Smooth muscle cell (in vitro differentiated cells): ENCODE measurements around the gene XPO6. TPM values are rescaled to one million over a fixed set of nuclear protein-coding genes. Genes with fewer than 3 reads are reported as not detected.

Experiments
- DNase-seq: peaks from one replicate; lab custom pipeline; 2025; ENCODE audit not compliant: unreplicated experiment; lab: John Stamatoyannopoulos, UW
- H2AFZ ChIP-seq: fragments of 200-600 bp; sonication (generic); 2 replicates; pipeline ENCODE4 v1.6.0; 2016; ENCODE audit warnings: antibody characterized with exemption, low read depth, mild to moderate bottlenecking
- H3F3A ChIP-seq: fragments of 200-600 bp; sonication (generic); 2 replicates; pipeline ENCODE4 v1.6.0; 2017; ENCODE audit warnings: antibody characterized with exemption, low read depth
- H3K27ac ChIP-seq: fragments of 200-600 bp; sonication (generic); 2 replicates; pipeline ENCODE4 v1.5.1; 2016; ENCODE audit warnings: low read depth, mild to moderate bottlenecking
- H3K27me3 ChIP-seq: fragments of 200-600 bp; sonication (generic); 2 replicates; pipeline ENCODE4 v1.6.1; 2016; ENCODE audit warnings: low read depth, mild to moderate bottlenecking
- H3K36me3 ChIP-seq: fragments of 200-600 bp; sonication (generic); 2 replicates; pipeline ENCODE4 v1.5.1; 2016; ENCODE audit warnings: low read depth
- H3K4me1 ChIP-seq: fragments of 200-600 bp; sonication (generic); 2 replicates; pipeline ENCODE4 v1.5.1; 2016; ENCODE audit warnings: low read depth
- H3K4me2 ChIP-seq: fragments of 200-600 bp; sonication (generic); 2 replicates; pipeline ENCODE4 v1.6.0; 2016; ENCODE audit warnings: mild to moderate bottlenecking
- H3K4me3 ChIP-seq: fragments of 200-600 bp; sonication (generic); 2 replicates; pipeline ENCODE4 v1.5.1; 2016; ENCODE audit warnings: mild to moderate bottlenecking
- H3K79me2 ChIP-seq: fragments of 200-600 bp; sonication (generic); 2 replicates; pipeline ENCODE4 v1.6.0; 2016; ENCODE audit warnings: low read depth, mild to moderate bottlenecking
- H3K9ac ChIP-seq: fragments of 200-600 bp; sonication (generic); 2 replicates; pipeline ENCODE4 v1.6.0; 2016; ENCODE audit warnings: low read depth
- H3K9me3 ChIP-seq: fragments of 200-600 bp; sonication (generic); replicated peaks from 2 replicates; pipeline ENCODE4 v1.5.1; 2016; ENCODE audit warnings: low read depth
- H4K20me1 ChIP-seq: fragments of 200-600 bp; sonication (generic); 2 replicates; pipeline ENCODE4 v1.6.0; 2016; ENCODE audit warnings: low read depth
- WGBS: methylation state at CpG from one replicate; pipeline ENCODE4 v1.1.7; 2016; ENCODE audit warnings: low lambda C conversion rate; 5-methylcytosine and 5-hydroxymethylcytosine counted together
- polyA plus RNA-seq: library from polyadenylated mRNA; unstranded; fragments of >200 nt; fragmentation: Nextera tagmentation; extraction: Ambion mirVana; gene quantifications from 2 replicates; pipeline ENCODE4 v1.2.1, GENCODE V29; 2016
- total RNA-seq: library from RNA; depleted of rRNA; stranded (reverse); fragments of >200 nt; gene quantifications from 2 replicates; pipeline ENCODE4 v1.2.3, GENCODE V29; 2014
- TF ChIP-seq, protein P1 (sequence below): fragments of 200-600 bp; sonication (generic); IDR thresholded peaks from 2 replicates; pipeline ENCODE4 v1.5.1; 2017; ENCODE audit warnings: borderline replicate concordance, mild to moderate bottlenecking, antibody characterized with exemption; ENCODE audit not compliant: insufficient read depth, poor library complexity, severe bottlenecking

Gene XPO6
- total and polyA plus RNA-seq, 2 experiments from 2014 or later: 42.1 to 82.1 TPM

DNA sequence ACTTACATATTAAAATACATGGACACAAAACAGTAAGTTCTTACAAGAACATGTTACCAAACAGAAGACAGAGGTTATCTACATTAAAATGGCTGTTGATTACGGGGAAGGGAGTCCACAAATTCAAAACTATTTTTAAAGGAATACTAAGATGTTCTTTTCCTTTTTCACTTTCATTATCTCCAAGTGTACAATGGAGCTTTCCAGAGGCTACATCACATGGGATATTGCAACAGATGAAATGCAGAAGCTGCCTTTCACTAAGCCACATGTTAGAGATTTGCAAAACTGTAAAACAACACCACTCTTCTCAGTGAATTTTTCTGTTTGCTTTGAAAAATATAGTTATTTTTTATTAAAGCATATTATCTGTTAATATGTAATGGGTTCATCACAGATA lies 53.6 kb downstream of the XPO6 start:
- H4K20me1 ChIP-seq: peaks cover 51% of the 10 kb centered on the region
- H3K9me3 ChIP-seq: no peaks in the 10 kb centered on the region
- TF ChIP-seq, protein P1, sequence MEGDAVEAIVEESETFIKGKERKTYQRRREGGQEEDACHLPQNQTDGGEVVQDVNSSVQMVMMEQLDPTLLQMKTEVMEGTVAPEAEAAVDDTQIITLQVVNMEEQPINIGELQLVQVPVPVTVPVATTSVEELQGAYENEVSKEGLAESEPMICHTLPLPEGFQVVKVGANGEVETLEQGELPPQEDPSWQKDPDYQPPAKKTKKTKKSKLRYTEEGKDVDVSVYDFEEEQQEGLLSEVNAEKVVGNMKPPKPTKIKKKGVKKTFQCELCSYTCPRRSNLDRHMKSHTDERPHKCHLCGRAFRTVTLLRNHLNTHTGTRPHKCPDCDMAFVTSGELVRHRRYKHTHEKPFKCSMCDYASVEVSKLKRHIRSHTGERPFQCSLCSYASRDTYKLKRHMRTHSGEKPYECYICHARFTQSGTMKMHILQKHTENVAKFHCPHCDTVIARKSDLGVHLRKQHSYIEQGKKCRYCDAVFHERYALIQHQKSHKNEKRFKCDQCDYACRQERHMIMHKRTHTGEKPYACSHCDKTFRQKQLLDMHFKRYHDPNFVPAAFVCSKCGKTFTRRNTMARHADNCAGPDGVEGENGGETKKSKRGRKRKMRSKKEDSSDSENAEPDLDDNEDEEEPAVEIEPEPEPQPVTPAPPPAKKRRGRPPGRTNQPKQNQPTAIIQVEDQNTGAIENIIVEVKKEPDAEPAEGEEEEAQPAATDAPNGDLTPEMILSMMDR: no peak
- no peak overlapping the region for H3K4me2 ChIP-seq
- H3K79me2 ChIP-seq: peaks cover 35% of the 10 kb centered on the region
- 84% methylated on average over 1 of the region's 1 CpG for WGBS
- H2AFZ ChIP-seq: no peak overlapping the region
- no peak overlapping the region for H3K4me3 ChIP-seq
- peaks cover 19% of the 10 kb centered on the region for H3K36me3 ChIP-seq
- H3K27me3 ChIP-seq: no peaks in the 10 kb centered on the region
- no peaks in the 10 kb centered on the region for H3F3A ChIP-seq
- DNase-seq: no peak
- no peak overlapping the region for H3K27ac ChIP-seq
- no peaks in the 10 kb centered on the region for H3K4me1 ChIP-seq
- no peak overlapping the region for H3K9ac ChIP-seq

DNA sequence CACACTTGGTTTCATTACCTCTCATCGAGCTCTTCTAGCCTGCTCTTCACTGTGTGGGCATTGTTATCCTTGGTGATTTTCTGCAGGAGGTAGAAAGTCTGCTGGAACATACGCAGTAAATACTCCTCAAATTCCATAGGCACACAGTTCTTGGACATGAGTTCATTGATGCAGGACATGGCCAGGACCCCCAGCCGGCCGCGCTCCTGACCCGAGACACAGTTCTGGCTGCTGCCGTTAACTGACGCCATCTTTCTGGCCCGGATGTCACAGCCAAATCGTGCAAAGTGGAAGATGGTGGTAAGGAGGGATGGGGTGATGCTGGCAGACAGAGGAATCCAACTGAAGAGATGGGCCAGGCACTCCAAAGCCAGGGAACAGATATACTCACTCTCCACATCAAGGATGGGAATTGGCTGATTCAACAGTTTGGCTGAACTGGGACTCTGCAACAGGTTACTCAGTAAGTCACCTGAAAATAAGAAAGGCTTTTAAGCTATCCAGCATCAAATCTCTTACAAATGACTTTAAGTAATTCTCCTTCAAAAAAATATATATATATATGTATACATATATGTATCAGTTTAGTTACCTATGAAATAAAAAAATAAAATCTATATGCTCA lies 55.6 kb downstream of the XPO6 start:
- DNase-seq: no peak
- Histone ChIP-seq H3K9ac (no peak overlapping the region), H3K27me3 (no peaks in the 10 kb centered on the region), H3K4me2 (no peak overlapping the region), H3K9me3 (no peaks in the 10 kb centered on the region), H3K79me2 (peaks cover 26% of the 10 kb centered on the region), H3K36me3 (peaks cover 19% of the 10 kb centered on the region), H4K20me1 (peaks cover 38% of the 10 kb centered on the region), H3K4me3 (no peak overlapping the region), H3F3A (no peaks in the 10 kb centered on the region), H3K27ac (no peak overlapping the region), H3K4me1 (no peaks in the 10 kb centered on the region), H2AFZ (no peak overlapping the region)
- TF ChIP-seq, protein P1: no peak
- WGBS: 98% methylated on average over 10 of the region's 10 CpGs

DNA sequence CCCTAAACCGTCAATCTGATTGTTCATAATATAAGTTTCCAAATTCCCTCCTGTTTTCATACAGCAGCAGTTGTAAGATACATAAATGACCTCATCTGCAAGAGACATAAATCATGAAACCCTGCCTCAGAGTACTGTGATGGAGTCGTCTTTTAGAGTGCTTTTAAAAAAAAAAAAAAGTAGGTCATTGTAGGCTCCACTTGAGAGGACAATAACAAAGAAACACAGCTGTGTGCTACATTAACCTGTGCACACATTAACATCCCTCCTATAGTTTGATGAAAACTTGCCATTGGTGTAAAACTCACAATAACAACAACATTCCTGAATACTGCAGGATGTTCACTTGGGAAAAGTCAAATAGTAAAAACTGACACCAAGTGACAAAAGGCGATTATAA lies 56.5 kb downstream of the XPO6 start:
- DNase-seq: no peak
- Histone ChIP-seq H4K20me1 (peaks cover 35% of the 10 kb centered on the region), H3K4me3 (no peak overlapping the region), H3K4me2 (no peak overlapping the region), H3K9ac (no peak overlapping the region), H2AFZ (no peak overlapping the region), H3K9me3 (no peaks in the 10 kb centered on the region), H3K27me3 (no peaks in the 10 kb centered on the region), H3K27ac (no peak overlapping the region), H3K4me1 (no peaks in the 10 kb centered on the region), H3F3A (no peaks in the 10 kb centered on the region), H3K79me2 (peaks cover 18% of the 10 kb centered on the region), H3K36me3 (peaks cover 19% of the 10 kb centered on the region)
- 90% methylated on average over 3 of the region's 3 CpGs for WGBS
- TF ChIP-seq, protein P1: no peak

DNA sequence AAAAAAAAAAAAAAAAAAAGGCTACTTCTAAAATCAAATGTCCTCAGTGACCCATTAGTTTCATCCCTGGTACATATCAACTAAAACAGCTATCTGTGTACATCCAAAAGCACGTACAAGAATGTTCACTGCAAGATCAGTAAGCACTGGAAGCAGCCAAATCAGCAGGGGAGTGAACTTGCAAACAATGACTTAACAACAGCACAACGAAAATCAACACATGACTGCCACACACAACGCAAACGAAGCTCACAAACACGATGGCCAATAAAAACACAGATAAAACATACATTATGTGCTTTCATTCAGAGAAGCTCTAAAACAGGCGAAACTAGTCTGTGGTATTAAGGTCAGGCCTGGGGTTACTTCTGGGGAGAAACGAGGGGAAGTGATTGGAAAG lies 60.6 kb downstream of the XPO6 start:
- Histone ChIP-seq H3F3A (no peaks in the 10 kb centered on the region), H3K9me3 (no peaks in the 10 kb centered on the region), H3K36me3 (peaks cover 19% of the 10 kb centered on the region), H3K4me2 (no peak overlapping the region), H3K79me2 (peaks cover 3% of the 10 kb centered on the region), H3K27me3 (no peaks in the 10 kb centered on the region), H3K27ac (no peak overlapping the region), H4K20me1 (peaks cover 35% of the 10 kb centered on the region), H2AFZ (no peak overlapping the region), H3K9ac (no peak overlapping the region), H3K4me3 (no peak overlapping the region), H3K4me1 (no peaks in the 10 kb centered on the region)
- TF ChIP-seq, protein P1: no peak
- 92% methylated on average over 7 of the region's 7 CpGs for WGBS
- DNase-seq: no peak
